ENCODE results near the gene PTPRS. TPM values are rescaled to one million over a fixed set of nuclear protein-coding genes. Genes with fewer than 3 reads are reported as not detected.

PTPRS gene
- total RNA-seq, 4 donors from 2014 or later, result 123 to 200 (median 161) TPM

GRCh38 chr19:5352229-5352763 lies 11.7 kb upstream of the PTPRS start:
- intact Hi-C loops (cut with DNase I; ENCODE audit: low total_unique reads), result no loop called here
- H3K4me3 ChIP-seq (ENCODE audit: low read depth, poor library complexity, severe bottlenecking), result no peak overlapping the region
- no peak for TF ChIP-seq CTCF (IDR thresholded peaks at IDR 0.05)
- TF ChIP-seq POLR2A (IDR thresholded peaks at IDR 0.05), result no peak
- 44% methylated on average over 8 of the region's 8 CpGs for WGBS, 2 donors
- no peak for DNase-seq (ENCODE audit: low spot score in 2 of 2)

DNA sequence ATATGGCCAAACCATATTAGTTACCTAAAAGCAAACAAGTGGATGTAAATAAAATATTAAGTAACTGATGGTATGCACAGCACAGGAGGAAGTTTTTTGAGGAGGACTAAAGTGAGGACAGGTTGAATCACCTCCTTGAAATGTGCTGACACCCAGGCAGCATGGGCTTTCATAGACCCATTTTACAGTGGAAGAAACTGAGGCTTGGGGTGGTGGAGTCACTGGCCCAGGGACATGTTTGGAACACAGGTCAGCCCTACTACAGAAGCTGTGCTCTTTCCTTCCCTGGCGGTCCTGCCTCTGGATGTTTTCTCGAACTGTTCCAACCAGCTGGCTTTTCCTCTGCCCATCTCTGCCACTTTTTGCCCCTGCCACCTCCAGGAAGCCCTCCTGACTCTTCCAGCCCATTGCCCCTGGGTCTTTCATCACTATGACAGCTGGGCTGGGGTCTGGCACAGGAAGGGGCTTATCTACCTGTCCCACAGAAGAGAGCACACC lies 11.2 kb upstream of the PTPRS start:
- no peak for TF ChIP-seq POLR2A (IDR thresholded peaks at IDR 0.05)
- TF ChIP-seq CTCF (IDR thresholded peaks at IDR 0.05), result no peak
- intact Hi-C loops (cut with DNase I; ENCODE audit: low total_unique reads), result no loop called here
- no peak for DNase-seq (ENCODE audit: low spot score in 2 of 2)
- H3K4me3 ChIP-seq (ENCODE audit: low read depth, poor library complexity, severe bottlenecking), result no peak overlapping the region
- WGBS, 2 donors, result 67 to 72% methylated on average over 2 of the region's 2 CpGs

- intact Hi-C loops (cut with DNase I; ENCODE audit: low total_unique reads), result no loop called here
- WGBS, 2 donors, result 50 to 68% methylated on average over 3 of the region's 3 CpGs
- H3K4me3 ChIP-seq (ENCODE audit: low read depth, poor library complexity, severe bottlenecking), result no peak overlapping the region
- no peak for DNase-seq (ENCODE audit: low spot score in 2 of 2)
- no peak for TF ChIP-seq CTCF (IDR thresholded peaks at IDR 0.05)
- no peak for TF ChIP-seq POLR2A (IDR thresholded peaks at IDR 0.05)
Observed at GRCh38 chr19:5349041-5349440, 8.4 kb upstream of the PTPRS start.

DNA sequence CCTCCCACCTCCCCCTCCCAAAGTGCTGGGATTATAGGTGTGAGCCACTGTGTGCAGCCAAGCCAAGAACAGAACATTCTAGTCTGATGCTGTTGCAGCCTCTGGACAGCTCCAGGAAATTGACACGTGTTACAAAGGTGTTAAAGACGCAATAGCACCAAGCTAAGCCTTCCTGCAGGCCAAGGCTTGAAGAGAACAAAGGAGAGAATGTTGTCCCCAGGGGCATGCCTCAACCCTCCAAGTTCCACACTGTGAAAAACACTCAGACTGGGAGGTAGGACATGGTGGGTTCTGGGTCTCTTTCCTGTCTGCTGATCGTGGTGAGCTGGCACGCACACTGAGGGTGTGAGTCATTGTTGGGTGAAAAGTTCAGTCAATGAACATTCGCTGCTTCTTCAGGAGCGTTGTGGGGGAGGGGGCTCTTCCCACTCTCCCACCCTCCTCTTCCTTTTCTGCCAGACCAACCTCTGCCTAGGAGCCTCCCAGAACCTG lies 5.3 kb upstream of the PTPRS start:
- H3K4me3 ChIP-seq (ENCODE audit: low read depth, poor library complexity, severe bottlenecking), result no peak overlapping the region
- WGBS, 2 donors, result 13 to 15% methylated on average over 6 of the region's 6 CpGs
- intact Hi-C loops (cut with DNase I; ENCODE audit: low total_unique reads), result no loop called here
- DNase-seq (ENCODE audit: low spot score in 2 of 2), result no peak
- TF ChIP-seq POLR2A (IDR thresholded peaks at IDR 0.05), result no peak
- no peak for TF ChIP-seq CTCF (IDR thresholded peaks at IDR 0.05)

- TF ChIP-seq POLR2A (IDR thresholded peaks at IDR 0.05), result no peak
- TF ChIP-seq CTCF (IDR thresholded peaks at IDR 0.05), result no peak
- H3K4me3 ChIP-seq (ENCODE audit: low read depth, poor library complexity, severe bottlenecking), result no peak overlapping the region
- DNase-seq (ENCODE audit: low spot score in 2 of 2), result no peak
- 38 to 39% methylated on average over 9 of the region's 9 CpGs for WGBS, 2 donors
- intact Hi-C loops (cut with DNase I; ENCODE audit: low total_unique reads), result no loop called here
Observed at GRCh38 chr19:5343848-5344247, 3.2 kb upstream of the PTPRS start.

Measured in lower leg skin (tissue), 4 donors.